Fibroblast of skin of right quadriceps (primary cell): Measurements from ENCODE around the gene RSU1.
"Not testable (repeated sequence)": the region's sequence is repeated elsewhere in the genome, so short reads cannot be mapped to it uniquely, and the experiment has no call there.

Experiments used
- DNase-seq: peaks from one replicate; pipeline ENCODE4 v3.0.0-alpha.2; 2013

Gene RSU1

DNA sequence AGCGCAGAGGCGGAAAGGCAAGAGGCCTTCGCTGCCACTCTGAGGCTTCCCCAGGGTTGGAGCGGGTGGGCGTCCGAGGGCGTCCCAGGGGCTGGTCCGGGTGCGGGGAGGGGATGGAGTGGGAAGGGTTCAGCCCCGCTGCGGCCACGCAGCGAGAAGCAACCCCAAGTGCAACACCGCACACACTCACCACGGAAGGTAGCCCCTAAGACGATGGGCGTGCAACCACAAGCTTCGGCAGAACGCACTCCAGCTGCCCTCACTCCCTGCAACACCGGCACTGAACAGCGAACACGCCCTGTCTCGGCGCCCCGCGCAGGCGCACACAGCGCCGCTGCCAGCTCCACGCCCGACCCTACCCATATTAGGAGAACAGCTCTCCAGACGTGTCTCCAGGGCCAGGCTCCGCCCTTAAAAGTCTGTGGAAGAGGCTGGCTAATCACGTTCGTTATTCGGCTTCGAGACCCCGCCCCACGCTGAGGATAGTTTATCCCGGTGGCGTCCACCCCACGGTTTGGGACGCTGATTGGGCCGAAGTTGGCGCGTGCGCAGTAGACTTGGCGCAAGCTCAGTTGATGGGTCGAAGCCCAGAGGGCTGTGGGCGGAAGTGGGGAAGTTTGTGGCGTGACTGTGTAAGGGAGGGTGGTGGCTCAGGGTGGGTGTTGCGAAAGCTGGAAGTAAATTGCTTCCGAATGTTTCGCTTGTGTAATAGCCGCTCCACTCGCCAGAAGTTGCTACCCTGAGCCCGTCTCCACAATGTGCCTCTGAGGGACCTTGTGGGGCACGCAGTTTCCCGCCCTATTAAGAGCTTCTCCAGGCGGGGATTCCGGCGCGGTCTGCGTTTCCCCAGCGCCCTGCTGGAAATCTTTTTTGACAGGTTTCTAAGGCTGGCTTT is at the start of gene RSU1:
Gene RSU1 (minus strand): TSS at position 300 of the 895 bp plus-strand sequence. CDS start 343 bp downstream, outside the sequence.
- DNase-seq = peak; percentile 100

DNA sequence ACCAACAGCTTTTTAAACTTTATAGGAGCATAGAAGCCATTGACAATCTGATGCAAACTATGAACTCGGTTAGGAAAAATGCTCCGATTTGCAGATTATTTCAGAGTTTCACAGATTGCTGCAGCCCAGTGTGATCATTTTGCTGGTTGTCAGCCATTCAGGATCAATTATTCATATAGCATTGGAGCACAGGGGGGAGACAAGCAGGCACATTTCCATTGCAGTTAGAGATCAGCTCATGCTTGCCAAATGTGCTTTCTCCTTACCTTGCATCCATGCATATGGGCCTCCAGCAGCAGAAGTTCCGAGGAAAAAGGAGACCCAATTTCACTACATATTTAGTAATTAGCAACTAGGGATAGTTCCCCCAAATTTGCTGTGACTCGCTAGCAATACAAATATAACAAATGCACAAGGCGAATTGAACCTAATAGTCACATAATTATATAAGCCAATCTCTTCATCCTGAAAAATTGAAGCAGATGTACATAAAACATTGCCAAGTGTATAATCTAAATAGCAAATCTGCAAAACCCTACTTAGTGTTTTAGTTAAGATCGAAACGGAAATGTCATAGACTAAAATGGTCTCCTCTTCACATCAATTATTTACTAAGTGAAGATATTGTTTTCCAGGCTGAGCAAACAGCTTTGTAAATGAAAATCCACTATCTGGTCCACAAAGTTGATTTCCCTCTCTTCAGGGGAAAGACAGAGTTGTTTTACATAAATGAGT is 49.5 kb upstream of the RSU1 start:
- DNase-seq = no peak

DNA sequence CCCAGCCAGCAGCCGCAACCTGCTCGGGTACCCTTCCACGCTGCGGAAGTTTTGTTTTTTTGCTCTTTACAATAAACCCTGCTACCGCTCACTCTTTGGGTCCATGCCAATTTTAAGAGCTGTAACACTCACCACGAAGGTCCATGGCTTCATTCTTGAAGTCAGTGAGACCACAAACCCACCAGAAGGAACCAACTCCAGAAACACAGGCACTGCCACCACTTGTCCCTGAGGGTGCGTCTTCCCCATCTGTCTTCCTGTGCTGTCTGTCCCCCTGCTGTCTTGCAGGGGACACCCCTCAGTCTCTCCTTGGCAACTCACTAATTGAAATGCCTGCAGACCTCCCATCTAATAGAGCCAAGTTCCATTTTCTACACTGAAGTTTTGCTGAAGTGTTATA is 48.5 kb upstream of the RSU1 start:
- DNase-seq = no peak

DNA sequence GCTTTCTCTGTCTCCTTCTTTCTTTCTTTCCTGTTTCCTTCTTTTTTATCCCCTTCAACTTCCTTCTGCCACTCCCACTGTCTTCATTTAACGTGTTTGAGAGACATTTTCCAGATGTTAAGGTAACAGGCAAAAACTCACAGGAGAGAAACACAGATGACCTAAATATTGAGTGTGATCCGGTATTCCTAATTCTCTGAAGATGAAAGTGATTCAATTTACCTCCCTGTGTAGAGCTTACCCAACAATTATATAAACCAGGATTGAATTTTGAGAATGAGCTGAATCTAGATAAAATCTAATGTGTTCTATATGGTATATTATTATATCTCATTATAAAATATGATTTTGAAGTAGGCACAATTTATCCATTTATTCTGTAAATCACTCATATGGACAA is 46.5 kb upstream of the RSU1 start:
- DNase-seq = no peak

DNA sequence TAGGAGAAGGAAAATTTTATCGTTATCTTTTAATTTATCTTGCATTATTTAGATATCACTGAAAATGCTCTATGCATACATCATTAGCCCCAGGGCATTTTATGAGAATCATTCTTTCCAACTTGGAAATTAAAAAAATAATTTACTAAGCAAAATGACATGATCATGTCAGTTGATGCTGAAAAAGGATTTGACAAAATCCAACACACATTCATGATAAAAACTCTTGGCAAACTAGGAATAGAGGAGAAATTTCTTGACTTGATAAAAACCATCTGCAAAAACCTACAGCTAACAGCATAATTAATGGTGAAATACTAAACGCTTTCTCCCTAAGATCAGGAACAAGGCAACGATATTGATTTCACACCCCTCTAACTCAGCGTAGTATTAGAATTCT is 40.2 kb upstream of the RSU1 start:
- no peak for DNase-seq

DNA sequence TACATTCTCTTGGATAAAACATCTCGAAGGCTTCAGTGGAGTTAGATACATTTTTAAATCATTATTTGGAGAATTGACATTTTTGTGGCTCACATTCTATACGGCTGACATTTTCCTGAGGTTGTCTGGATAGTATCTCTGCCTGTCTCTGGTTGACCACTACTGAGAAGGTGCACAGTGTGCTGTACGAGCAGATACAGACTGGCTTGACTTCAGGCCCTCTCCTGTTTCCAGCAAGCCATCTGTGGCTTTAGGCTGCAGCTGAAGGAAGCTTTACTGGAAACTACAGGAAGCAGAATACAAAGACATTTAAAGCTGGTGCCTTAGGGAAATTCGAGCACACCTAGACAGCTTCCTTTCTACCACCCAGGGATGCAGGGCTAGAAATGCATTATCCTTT is 39.3 kb upstream of the RSU1 start:
- peak; percentile 76 for DNase-seq

DNA sequence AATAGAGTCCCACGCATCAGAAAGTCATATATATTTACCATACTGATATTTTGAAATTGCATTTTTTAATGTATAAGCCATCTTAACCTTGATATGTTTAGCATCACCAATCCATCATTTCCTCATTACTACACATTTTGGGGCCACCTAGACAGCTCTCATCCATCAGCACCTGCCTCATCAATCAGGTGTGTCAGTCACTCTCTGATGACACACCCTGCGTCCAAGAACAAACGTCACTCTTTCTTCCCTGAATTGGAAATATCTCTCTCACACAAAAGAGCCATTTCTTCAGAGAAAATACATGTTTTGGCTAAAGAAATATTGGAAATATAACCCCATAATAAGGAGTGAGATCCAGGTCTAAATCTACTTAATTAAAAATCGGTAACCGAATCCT is 38.9 kb upstream of the RSU1 start:
- DNase-seq = no peak

DNA sequence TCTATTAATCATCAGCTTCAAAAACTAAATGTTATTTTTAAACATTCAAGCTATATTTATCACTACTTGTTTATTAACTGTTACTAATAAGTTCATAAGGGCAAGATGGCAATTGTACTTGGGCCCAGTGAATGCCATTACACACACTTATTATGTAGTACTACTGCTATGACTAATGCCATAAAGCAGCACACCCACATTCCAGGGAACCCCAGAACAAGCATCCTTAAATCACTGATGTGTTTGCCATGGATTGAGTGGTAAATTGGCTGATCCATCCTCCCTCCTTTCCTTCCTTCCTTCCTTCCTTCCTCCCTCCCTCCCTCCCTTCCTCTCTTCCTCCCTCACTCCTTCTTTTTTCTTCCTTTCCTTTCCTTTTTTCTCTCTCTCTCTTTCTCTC is 37.4 kb upstream of the RSU1 start:
- peak; percentile 50 for DNase-seq

DNA sequence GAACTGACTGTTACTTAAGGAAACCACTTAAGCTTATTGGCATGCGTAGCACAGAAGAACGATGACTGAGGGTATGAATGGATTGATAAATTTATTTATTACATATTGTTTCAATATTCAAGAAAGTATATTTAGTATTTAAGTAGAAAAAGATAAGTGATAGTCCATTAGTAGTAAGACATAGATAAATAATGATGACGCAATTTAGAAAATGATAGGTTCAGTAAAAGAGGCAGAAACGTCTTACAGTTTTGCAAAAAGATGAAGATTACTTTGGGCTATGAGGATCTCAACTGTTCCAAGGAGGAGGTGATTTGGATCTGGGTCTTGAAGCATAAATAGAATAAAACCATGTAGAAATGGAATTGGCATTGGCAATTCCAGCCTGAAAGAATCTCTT is 36.6 kb upstream of the RSU1 start:
- no peak for DNase-seq

DNA sequence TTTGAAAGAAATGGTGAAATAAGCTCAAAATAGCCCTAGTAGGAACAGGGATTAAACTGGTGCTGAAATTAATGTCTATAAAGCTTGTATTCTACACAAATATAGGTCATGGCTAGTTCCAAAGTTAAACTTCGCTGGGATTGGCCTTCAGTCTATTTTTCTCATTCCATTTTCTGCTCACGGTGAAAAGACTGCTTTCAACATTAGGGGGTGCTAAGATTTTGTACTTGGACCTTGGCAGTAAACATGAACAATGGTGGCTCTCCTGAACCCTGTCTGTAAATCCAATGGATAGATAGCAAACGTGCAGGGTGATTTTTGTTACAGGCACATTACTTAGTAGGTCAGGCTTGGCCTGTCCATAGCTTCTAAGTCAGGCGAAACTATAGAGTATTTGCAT is 36.0 kb upstream of the RSU1 start:
- peak; percentile 68 for DNase-seq

DNA sequence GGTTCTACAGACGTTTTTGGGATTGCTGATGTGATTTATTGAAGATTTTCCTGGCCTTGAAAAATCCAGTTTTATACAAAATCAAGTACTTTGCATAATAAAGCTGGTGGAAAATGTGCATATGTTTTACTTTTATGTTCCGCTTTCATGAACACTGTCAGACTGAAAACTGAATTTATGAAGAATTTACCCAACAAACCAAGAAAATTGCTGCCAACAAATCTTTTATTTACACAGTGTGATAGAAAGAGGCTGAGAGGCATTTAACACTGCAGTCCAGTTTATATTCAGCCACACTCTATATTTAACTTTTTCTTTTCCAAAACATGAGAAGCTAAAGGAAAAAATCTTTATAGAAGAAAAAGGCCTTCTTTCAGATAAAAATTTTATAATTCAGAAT is 35.4 kb upstream of the RSU1 start:
- DNase-seq = no peak

DNA sequence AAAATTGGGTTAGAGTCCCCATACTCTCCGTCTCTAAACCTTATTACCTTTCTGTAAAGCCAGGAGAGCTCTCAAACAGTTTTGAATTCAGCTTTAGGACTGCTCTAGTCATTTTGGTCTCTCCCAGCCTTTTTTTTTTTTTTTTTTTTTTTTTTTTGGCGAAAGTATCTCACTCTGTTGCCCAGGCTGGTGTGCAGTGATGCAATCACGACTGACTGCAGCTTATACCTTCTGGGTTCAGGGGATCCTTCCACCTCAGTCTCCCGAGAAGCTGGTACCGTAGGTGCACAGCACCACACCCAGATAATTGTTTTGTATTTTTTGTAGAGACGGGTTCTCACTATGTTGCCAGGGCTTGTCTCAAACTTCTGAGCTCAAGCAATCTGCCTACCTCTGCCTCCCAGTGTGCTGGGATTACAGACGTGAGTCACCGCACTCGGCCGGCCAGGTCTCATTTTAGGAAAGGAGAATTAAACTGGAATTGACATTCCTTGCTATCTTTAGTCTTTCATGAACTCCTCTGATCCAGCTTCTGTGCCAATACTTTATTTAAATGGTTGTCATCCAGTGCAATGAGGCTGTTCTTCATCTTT is 31.4 kb upstream of the RSU1 start:
- DNase-seq = peak; percentile 66

DNA sequence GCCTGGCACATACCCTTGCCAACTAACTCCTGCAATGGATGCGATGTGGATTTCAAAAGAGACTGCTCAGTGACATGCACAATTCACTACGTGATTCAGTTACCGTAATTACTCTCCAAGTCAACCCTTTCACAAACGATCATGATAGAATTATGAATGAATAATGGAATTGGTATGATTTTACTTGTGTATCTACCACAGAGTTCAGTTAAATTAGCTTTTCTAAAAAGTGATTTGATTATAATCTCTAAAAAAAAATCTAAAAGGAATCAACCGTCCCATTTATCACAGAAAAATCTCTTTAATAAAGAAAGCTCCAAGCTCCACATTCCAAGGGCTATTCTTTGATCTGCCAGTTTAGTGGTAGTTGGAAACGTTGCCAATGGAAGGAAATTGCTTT is 30.4 kb upstream of the RSU1 start:
- peak; percentile 53 for DNase-seq

DNA sequence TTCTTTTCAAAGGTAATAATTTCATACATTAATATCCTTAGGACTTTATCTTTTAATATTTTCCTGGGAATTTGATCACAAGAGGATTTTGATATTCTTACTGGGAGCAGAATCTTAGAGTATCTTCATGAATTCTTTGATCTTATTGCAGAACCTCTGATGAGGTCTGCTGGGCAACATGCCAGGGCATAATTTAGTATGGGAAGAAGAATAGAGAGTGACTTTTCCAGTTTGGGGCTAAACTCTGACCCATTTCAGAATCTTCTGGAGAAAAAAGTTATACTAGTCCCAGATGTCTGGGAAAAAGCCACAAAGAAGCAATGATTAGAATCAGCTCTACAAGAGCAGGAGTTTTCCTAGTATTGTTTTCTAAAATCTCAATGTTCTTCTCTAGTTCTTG is 28.0 kb upstream of the RSU1 start:
- peak; percentile 57 for DNase-seq

DNA sequence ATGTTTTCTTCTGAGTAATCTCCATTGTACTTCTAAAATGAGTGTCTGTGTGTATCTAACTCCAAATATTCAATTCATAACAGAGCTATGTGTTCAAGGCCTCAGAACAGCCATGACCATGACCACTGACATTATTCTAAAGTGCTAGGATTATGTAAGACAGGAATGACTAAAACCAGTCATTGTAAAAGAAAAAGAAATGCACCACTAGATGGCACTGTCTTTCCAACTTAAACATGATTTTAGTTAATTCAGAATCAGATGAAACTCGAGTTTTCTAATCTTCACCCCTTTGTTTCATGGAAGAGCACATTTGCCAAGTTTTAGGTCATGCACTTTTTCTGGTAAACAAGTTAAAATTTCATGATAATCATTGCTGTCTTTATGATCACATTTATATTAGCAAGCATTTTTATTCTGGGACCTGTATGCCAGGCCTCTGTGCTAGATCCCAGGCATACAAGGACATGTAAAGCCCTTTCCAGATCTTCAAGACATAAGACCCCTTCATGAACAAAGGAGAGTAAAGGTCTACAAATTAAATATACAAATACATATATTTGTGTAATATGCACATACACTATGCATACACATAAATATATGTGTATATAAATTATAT is 26.1 kb upstream of the RSU1 start:
- DNase-seq = peak; percentile 81

DNA sequence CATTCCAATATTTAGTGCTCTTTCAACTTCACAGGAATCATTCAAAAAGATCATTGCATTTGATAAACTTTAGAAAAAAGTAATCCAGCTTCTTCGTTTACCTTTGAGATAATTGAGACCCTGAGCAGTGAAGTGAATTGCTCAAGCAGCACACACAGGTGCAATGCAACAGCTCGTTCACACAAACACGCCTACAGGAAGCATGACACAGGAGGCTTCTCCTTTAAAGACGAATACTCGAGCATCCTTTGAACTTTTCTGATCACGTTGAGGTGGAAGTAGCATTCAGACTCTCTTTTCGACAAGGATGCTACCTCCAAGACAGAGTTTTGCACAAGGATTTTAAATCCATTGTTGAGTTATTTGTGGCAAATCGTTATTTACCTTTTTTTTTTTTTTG is 18.0 kb upstream of the RSU1 start:
- no peak for DNase-seq

DNA sequence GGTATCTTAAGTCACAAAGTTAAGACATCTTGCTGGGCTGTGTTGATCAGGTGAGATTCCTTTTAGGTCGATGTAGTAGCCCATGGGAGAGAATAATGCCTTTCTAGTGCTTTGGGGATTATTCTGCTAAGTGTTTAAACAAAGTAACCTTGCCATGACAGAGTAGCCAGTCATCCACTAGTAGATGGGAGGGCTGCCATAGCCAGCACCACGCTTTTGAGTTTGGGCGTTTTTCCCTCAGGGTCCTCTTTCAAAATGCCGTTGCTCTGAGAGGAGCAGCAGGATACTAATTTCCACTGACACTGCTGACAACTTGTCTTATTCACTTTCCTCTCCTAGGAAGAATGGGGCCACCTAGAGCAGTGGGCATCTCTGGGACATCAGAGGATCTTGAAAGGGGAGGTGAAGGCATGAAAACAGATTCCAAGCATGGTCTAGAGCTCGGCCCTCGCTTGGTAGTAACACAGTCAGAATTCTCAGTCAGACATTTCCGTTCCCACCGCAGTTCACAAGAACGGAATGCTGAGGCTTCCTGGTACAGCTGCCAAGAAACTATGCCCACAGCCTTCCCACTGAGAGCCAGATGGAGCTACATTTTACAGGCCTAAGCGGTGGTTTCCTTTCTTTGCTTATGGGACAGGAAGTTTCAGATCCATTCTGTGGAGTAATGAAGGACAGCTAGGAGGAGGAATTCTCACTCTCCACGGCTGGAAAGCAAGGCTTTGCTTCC is 15.3 kb upstream of the RSU1 start:
- peak; percentile 96 for DNase-seq

DNA sequence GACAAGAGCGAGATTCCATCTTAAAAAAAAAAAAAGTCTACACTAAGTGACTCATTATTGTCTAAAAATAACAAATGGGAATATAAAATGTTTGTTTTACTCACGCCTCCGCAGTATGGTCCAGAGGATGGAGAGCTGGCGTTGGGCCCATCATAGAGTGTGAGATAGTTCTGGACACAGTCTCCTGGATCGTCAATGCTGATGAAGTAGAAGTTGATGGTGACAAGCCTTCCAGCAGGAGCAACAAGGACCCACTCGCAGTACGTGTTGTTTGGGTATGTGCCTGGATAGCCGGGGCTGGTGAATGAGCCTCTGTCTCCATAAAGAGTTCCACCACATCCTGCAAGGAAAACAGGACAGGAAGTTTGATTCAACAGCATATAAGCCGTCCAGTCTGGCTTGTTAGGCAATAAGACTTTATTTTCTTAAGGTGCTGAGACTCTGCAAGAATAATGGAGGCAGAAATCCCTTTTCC is 11.5 kb upstream of the RSU1 start:
- DNase-seq = peak; percentile 76

DNA sequence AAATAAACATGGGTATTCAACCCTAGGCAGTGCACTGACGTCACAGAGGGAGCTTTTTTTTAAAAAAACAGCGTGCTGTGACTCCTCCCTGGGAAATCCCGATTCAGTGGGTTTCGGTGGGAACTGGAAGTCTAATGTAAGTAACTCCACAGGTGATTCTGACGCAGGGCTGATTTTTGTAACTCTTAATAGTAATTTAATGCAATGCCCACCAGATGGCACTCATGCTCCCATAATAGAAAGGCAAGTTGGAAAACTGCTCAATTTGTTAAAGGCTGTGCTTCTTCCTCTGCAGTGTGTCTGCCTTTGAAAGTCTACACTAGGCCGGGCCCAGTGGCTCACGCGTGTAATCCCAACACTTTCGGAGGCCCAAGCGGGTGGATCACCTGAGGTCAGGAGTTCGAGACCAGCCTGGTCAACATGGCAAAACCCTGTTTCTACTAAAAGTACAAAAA is 10.9 kb upstream of the RSU1 start:
- peak; percentile 82 for DNase-seq

DNA sequence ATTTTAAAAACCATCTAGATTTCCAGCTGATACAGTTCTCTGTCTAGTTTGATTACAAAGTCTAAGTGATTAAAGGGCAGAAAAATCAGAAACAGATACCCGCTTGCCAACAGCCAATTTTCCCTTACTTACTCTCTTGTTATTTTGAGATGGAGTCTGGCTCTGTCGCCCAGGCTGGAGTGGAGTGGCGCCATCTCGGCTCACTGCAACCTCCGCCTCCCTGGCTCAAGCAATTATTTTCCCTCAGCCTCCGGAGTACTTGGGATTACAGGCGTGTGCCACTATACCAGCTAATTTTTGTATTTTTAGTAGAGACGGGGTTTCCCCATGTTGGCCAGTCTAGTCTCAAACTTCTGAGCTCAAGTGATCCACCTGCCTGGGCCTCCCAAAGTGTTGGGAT is 10.2 kb upstream of the RSU1 start:
- not testable (repeated sequence) for DNase-seq

DNA sequence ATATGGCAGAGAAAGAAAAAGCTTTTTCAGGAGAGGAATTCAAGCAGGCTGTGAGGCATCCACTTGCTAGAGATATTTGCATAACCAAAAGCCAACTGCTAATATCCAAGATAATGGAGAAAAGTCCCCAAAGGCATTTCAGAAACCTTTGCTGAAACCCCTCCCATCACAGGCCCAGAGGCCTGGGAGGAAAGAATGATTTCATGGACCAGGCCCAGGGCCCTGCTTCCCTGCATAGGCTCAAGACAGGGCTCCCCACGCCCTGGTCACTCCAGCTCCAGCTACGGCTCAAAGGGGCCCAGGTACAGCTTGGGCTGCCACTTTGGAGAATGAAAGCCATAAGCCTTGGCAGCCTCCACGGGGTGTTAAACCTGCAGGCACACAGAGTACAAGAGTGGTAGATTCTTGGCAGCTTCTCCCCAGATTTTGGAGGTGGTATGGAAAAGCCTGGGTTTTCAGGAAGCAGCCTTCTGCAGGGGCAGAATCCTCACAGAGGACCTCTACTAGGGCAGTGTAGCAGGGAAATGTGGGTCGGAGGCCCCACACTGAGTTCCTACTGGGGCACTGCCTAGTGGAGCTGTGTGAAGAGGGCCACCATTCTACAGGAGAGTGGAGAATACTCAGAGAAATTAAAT is 5.6 kb upstream of the RSU1 start:
- no peak for DNase-seq

DNA sequence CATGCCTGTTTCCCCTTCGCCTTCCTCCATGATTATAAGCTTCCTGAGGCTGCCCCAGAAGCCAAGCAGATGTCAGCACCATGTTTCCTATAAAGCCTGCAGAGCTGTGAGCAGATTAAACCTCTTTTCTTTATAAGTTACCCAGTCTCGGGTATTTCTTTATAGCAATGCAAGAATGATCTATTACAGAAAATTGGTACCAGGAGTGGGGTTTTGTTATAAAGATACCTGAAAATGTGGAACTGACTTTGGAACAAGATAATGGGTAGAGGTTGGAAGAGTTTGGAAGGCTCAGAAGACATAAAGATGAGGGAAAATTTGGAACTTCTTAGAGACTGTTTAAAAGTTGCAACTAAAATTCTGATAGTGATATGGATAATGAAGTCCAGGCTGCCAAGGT is 4.8 kb upstream of the RSU1 start:
- DNase-seq = no peak
